Mesenteric fat pad (tissue), 1 donor: ENCODE data around the gene CYFIP1. TPM values are rescaled to one million over a fixed set of nuclear protein-coding genes. Genes with fewer than 3 reads are reported as not detected.

Experiments used
- DNase-seq: peaks from one replicate; pipeline ENCODE4 v3.0.0-alpha.2; 2020; ENCODE audit warnings: low spot score
- total RNA-seq: library from RNA; stranded (reverse); fragmentation: NEBNext Ultra II Directional; extraction: Animal tissue kit (Norgen Biotek cat#: 25700); gene quantifications from one replicate; pipeline ENCODE4 v1.2.1, GENCODE V29; 2021
- donor health status: DM: yes; HTN: yes; CAD: no.

CYFIP1 gene
- total RNA-seq, 1 donor from 2014 or later, result 138 TPM

DNA sequence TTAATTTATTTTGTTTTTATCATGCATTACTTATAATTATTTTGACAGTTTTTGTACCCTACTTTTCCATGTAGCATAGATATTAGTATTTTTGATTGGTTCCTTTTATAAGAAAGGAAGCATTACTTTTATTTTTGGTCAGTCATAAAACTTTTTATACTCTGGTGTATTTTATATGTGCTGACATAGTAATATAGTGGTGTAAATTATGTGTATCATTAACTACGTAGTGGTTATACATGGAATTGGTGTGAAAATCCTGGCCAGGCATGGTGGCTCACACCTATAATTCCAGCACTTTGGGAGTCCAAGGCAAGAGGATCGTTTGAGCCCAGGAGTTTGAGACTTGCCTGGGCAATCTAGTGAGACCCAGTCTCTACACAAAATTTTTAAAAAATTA is 160.5 kb downstream of the CYFIP1 start:
- no peak for DNase-seq

Other genes starting within 250 kb of the CYFIP1 start
- 10.2 TPM for gene NIPA1, start 193.7 kb downstream of the CYFIP1 start, total RNA-seq
- 43.4 TPM for gene NIPA2, start 141.7 kb downstream of the CYFIP1 start, total RNA-seq
- gene TUBGCP5, start 59.2 kb upstream of the CYFIP1 start, total RNA-seq, result 16.3 TPM
- not detected for gene GOLGA6L1, start 156.5 kb upstream of the CYFIP1 start, total RNA-seq